ENCODE measurements around the gene TMEM63C.

Gene TMEM63C

DNA sequence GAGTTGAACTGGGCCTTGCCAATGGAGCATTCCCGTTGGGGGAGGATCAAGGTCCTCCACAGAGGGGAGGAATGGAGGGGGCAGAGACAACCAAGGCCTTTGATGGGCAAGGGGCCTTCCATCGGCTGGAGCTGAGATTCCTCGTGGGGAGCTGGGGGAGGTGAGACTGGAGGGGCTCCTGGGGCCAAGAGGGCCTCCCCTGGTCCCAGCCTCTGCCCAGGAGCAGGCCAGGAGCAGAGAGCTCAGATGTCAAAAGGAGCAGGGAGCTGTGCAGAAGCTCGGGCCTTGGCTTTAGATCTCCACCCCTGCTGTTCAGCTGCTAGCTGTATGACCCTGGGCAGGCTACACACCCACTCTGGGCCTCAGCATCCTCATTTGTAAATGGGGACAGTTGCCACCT is 24.0 kb downstream of the TMEM63C start:
- H2AFZ ChIP-seq (ENCODE audit: low read depth), result no peak overlapping the region
- H3K4me1 ChIP-seq (ENCODE audit: low read depth, poor library complexity, severe bottlenecking), result no peaks in the 10 kb centered on the region
- H3K4me2 ChIP-seq, result no peak overlapping the region
- no peak overlapping the region for H3K9ac ChIP-seq
- H3K36me3 ChIP-seq (ENCODE audit: insufficient read depth), result no peaks in the 10 kb centered on the region
- H3K79me2 ChIP-seq (ENCODE audit: insufficient read depth, low read depth), result no peaks in the 10 kb centered on the region
- H4K20me1 ChIP-seq (ENCODE audit: insufficient read depth), result no peaks in the 10 kb centered on the region
- no peak overlapping the region for H3K4me3 ChIP-seq (IDR thresholded peaks at IDR 0.05; ENCODE audit: insufficient read depth, low read depth, low read length)
- H3K27ac ChIP-seq, result no peak overlapping the region
- H3K27me3 ChIP-seq (ENCODE audit: insufficient read depth, low read depth), result no peaks in the 10 kb centered on the region
- TF ChIP-seq CTCF (conservative IDR thresholded peaks at IDR 0.05; ENCODE audit: low read depth, low read length), result no peak

- Histone ChIP-seq H2AFZ (ENCODE audit: low read depth) (no peak overlapping the region), H3K79me2 (ENCODE audit: insufficient read depth, low read depth) (no peaks in the 10 kb centered on the region), H4K20me1 (ENCODE audit: insufficient read depth) (no peaks in the 10 kb centered on the region), H3K9ac (no peak overlapping the region), H3K27me3 (ENCODE audit: insufficient read depth, low read depth) (no peaks in the 10 kb centered on the region), H3K4me1 (ENCODE audit: low read depth, poor library complexity, severe bottlenecking) (no peaks in the 10 kb centered on the region), H3K4me3 (IDR thresholded peaks at IDR 0.05; ENCODE audit: insufficient read depth, low read depth, low read length) (no peak overlapping the region), H3K27ac (no peak overlapping the region), H3K4me2 (no peak overlapping the region), H3K36me3 (ENCODE audit: insufficient read depth) (no peaks in the 10 kb centered on the region)
- no peak for TF ChIP-seq CTCF (conservative IDR thresholded peaks at IDR 0.05; ENCODE audit: low read depth, low read length)
Measured at GRCh38 chr14:77206261-77206824, 24.7 kb downstream of the TMEM63C start.

DNA sequence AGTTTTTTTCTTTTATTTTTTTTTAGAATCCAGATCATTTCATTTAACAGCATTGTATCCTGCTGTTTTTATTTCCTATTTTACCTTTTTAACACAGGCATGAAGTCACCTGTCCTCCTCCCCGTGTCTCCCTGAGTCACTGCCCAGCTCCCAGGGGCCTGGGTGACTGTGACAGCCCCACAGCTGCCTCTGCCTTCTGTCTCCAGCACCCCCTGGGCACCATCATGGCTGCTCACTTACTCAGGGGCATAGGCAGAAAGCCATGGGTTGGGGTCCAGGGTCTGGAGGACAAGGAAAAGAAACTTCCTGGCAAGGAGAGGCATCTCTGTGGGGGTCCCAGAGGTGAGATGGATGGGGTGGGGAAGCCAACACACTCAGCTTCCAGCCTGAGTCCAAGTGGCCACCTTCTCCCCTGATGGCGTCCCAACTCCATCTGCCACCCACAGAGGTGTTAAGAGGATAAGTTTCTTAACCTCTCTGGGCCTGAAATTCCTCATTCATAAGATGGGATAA is 25.3 kb downstream of the TMEM63C start:
- TF ChIP-seq CTCF (conservative IDR thresholded peaks at IDR 0.05; ENCODE audit: low read depth, low read length), result no peak
- no peaks in the 10 kb centered on the region for H3K79me2 ChIP-seq (ENCODE audit: insufficient read depth, low read depth)
- no peaks in the 10 kb centered on the region for H4K20me1 ChIP-seq (ENCODE audit: insufficient read depth)
- H3K4me2 ChIP-seq, result no peak overlapping the region
- no peaks in the 10 kb centered on the region for H3K27me3 ChIP-seq (ENCODE audit: insufficient read depth, low read depth)
- H3K4me3 ChIP-seq (IDR thresholded peaks at IDR 0.05; ENCODE audit: insufficient read depth, low read depth, low read length), result no peak overlapping the region
- H3K9ac ChIP-seq, result no peak overlapping the region
- no peak overlapping the region for H3K27ac ChIP-seq
- no peak overlapping the region for H2AFZ ChIP-seq (ENCODE audit: low read depth)
- H3K4me1 ChIP-seq (ENCODE audit: low read depth, poor library complexity, severe bottlenecking), result no peaks in the 10 kb centered on the region
- no peaks in the 10 kb centered on the region for H3K36me3 ChIP-seq (ENCODE audit: insufficient read depth)

- Histone ChIP-seq H3K4me2 (no peak overlapping the region), H3K9ac (no peak overlapping the region), H3K36me3 (ENCODE audit: insufficient read depth) (no peaks in the 10 kb centered on the region), H3K27me3 (ENCODE audit: insufficient read depth, low read depth) (no peaks in the 10 kb centered on the region), H3K27ac (no peak overlapping the region), H4K20me1 (ENCODE audit: insufficient read depth) (no peaks in the 10 kb centered on the region), H3K79me2 (ENCODE audit: insufficient read depth, low read depth) (no peaks in the 10 kb centered on the region), H3K4me3 (IDR thresholded peaks at IDR 0.05; ENCODE audit: insufficient read depth, low read depth, low read length) (no peak overlapping the region), H3K4me1 (ENCODE audit: low read depth, poor library complexity, severe bottlenecking) (no peaks in the 10 kb centered on the region), H2AFZ (ENCODE audit: low read depth) (no peak overlapping the region)
- no peak for TF ChIP-seq CTCF (conservative IDR thresholded peaks at IDR 0.05; ENCODE audit: low read depth, low read length)
Measured at GRCh38 chr14:77208291-77208978, 26.8 kb downstream of the TMEM63C start.
